GM18508 (cell line): ENCODE measurements around the gene KIF19.
"Not testable (repeated sequence)": the region's sequence is repeated elsewhere in the genome, so short reads cannot be mapped to it uniquely, and the experiment has no call there.

Experiments used
- ATAC-seq: cut with Tn5 transposase; IDR thresholded peaks from one replicate; pipeline ENCODE4 v1.9.1; 2021; ENCODE audit warnings: moderate number of reproducible peaks; ENCODE audit not compliant: insufficient read depth, unreplicated experiment

Gene KIF19

GRCh38 chr17:74386386-74386785 lies 60.4 kb downstream of the KIF19 start:
- no peak for ATAC-seq

GRCh38 chr17:74387365-74388218 lies 61.6 kb downstream of the KIF19 start:
- no peak for ATAC-seq

- ATAC-seq, result no peak
These were observed 63.2 kb downstream of the KIF19 start for GRCh38 chr17:74389084-74389753.

GRCh38 chr17:74389937-74390679 lies 64.1 kb downstream of the KIF19 start:
- no peak for ATAC-seq

GRCh38 chr17:74390680-74391653 lies 64.9 kb downstream of the KIF19 start:
- no peak for ATAC-seq

- ATAC-seq, result no peak
These were observed 65.7 kb downstream of the KIF19 start for GRCh38 chr17:74391771-74392170.

GRCh38 chr17:74392848-74393247 lies 66.8 kb downstream of the KIF19 start:
- ATAC-seq, result no peak

- no peak for ATAC-seq
These were observed 67.4 kb downstream of the KIF19 start for GRCh38 chr17:74393346-74393942.

- no peak for ATAC-seq
These were observed 68.4 kb downstream of the KIF19 start for GRCh38 chr17:74394275-74394950.

GRCh38 chr17:74394977-74395376 lies 69.0 kb downstream of the KIF19 start:
- no peak for ATAC-seq

GRCh38 chr17:74396567-74396966 lies 70.5 kb downstream of the KIF19 start:
- no peak for ATAC-seq

GRCh38 chr17:74402048-74402447 lies 76.0 kb downstream of the KIF19 start:
- ATAC-seq, result no peak

GRCh38 chr17:74403512-74404137 lies 77.6 kb downstream of the KIF19 start:
- no peak for ATAC-seq

GRCh38 chr17:74404218-74404617 lies 78.2 kb downstream of the KIF19 start:
- no peak for ATAC-seq

GRCh38 chr17:74404789-74405188 lies 78.8 kb downstream of the KIF19 start:
- ATAC-seq, result no peak

- not testable (repeated sequence) for ATAC-seq
These were observed 79.3 kb downstream of the KIF19 start for GRCh38 chr17:74405311-74405710.
